Large intestine (tissue), 3 donors: ENCODE measurements around the gene CDC42BPB. TPM values are rescaled to one million over a fixed set of nuclear protein-coding genes. Genes with fewer than 3 reads are reported as not detected.

ENCODE experiments used
- DNase-seq, 2 donors: peaks; one replicate each; pipeline versions ENCODE4 v3.0.0 to v3.0.0-alpha.2; 2013
- H3K27ac ChIP-seq: one replicate; pipeline ENCODE4 v1.5.1; 2013; ENCODE audit warnings: low read length
- H3K27me3 ChIP-seq: 2 replicates; pipeline ENCODE4 v1.6.1; 2013; ENCODE audit warnings: low read length; ENCODE audit not compliant: control insufficient read depth, insufficient read depth
- H3K36me3 ChIP-seq: 2 replicates; pipeline ENCODE4 v1.6.1; 2013; ENCODE audit warnings: low read length; ENCODE audit not compliant: control insufficient read depth, insufficient read depth
- H3K4me1 ChIP-seq: one replicate; pipeline ENCODE4 v1.6.1; 2013; ENCODE audit warnings: low read length; ENCODE audit not compliant: control insufficient read depth, insufficient read depth
- H3K4me3 ChIP-seq: one replicate; pipeline ENCODE4 v1.5.1; 2013; ENCODE audit warnings: low read length
- H3K9me3 ChIP-seq: one replicate; pipeline ENCODE4 v1.6.1; 2013; ENCODE audit warnings: mild to moderate bottlenecking, low read depth, low read length, moderate library complexity; ENCODE audit not compliant: control insufficient read depth
- WGBS: methylation state at CpG from one replicate; pipeline ENCODE4 v1.1.5; 2013; ENCODE audit warnings: low lambda C conversion rate; ENCODE audit not compliant: insufficient coverage; 5-methylcytosine and 5-hydroxymethylcytosine counted together
- polyA plus RNA-seq: library from polyadenylated mRNA; unstranded; fragments of 120-200 nt; gene quantifications from one replicate; pipeline ENCODE4 v1.2.1, GENCODE V29; 2013

Gene CDC42BPB
- polyA plus RNA-seq, 1 donor: 72.5 TPM

GRCh38 chr14:102937331-102938175 is 119.8 kb downstream of the CDC42BPB start:
- Histone ChIP-seq H3K27me3 (no peaks in the 10 kb centered on the region), H3K27ac (no peak overlapping the region), H3K9me3 (no peaks in the 10 kb centered on the region), H3K4me1 (no peaks in the 10 kb centered on the region), H3K4me3 (no peak overlapping the region), H3K36me3 (peaks cover 69% of the 10 kb centered on the region)
- no CpG with 5 or more reads among the region's 22 CpGs for WGBS
- DNase-seq: no peak

GRCh38 chr14:102935756-102936155 is 121.6 kb downstream of the CDC42BPB start:
- H3K27ac ChIP-seq: no peak overlapping the region
- peaks cover 69% of the 10 kb centered on the region for H3K36me3 ChIP-seq
- peaks cover 1% of the 10 kb centered on the region for H3K27me3 ChIP-seq
- H3K9me3 ChIP-seq: peaks cover 3% of the 10 kb centered on the region
- DNase-seq: no peak
- WGBS: 100% methylated on average over 3 of the region's 4 CpGs
- H3K4me1 ChIP-seq: peaks cover 10% of the 10 kb centered on the region
- no peak overlapping the region for H3K4me3 ChIP-seq

- H3K36me3 ChIP-seq: peaks cover 53% of the 10 kb centered on the region
- no CpG with 5 or more reads among the region's 20 CpGs for WGBS
- no peak for DNase-seq
- H3K4me1 ChIP-seq: peaks cover 21% of the 10 kb centered on the region
- H3K4me3 ChIP-seq: no peak overlapping the region
- H3K27me3 ChIP-seq: peaks cover 16% of the 10 kb centered on the region
- H3K9me3 ChIP-seq: peaks cover 14% of the 10 kb centered on the region
- no peak overlapping the region for H3K27ac ChIP-seq
Observed at GRCh38 chr14:102933618-102934231, 123.6 kb downstream of the CDC42BPB start.

GRCh38 chr14:102932484-102933248 is 124.7 kb downstream of the CDC42BPB start:
- Histone ChIP-seq H3K4me1 (peaks cover 25% of the 10 kb centered on the region), H3K4me3 (no peak overlapping the region), H3K9me3 (peaks cover 19% of the 10 kb centered on the region), H3K36me3 (peaks cover 43% of the 10 kb centered on the region), H3K27ac (no peak overlapping the region), H3K27me3 (peaks cover 21% of the 10 kb centered on the region)
- WGBS: no CpG with 5 or more reads among the region's 26 CpGs
- DNase-seq: no peak

GRCh38 chr14:102931580-102932285 is 125.6 kb downstream of the CDC42BPB start:
- no CpG with 5 or more reads among the region's 12 CpGs for WGBS
- Histone ChIP-seq H3K4me3 (no peak overlapping the region), H3K27ac (peak overlapping the region; percentile 52), H3K9me3 (peaks cover 19% of the 10 kb centered on the region), H3K4me1 (peaks cover 34% of the 10 kb centered on the region), H3K27me3 (peaks cover 21% of the 10 kb centered on the region), H3K36me3 (peaks cover 36% of the 10 kb centered on the region)
- no peak for DNase-seq

- no peak overlapping the region for H3K4me3 ChIP-seq
- peaks cover 38% of the 10 kb centered on the region for H3K4me1 ChIP-seq
- peak; percentile 58 to 68 for DNase-seq
- no CpG with 5 or more reads among the region's 34 CpGs for WGBS
- H3K36me3 ChIP-seq: peaks cover 28% of the 10 kb centered on the region
- H3K9me3 ChIP-seq: peaks cover 19% of the 10 kb centered on the region
- peaks cover 21% of the 10 kb centered on the region for H3K27me3 ChIP-seq
- peak overlapping the region; percentile 52 for H3K27ac ChIP-seq
Observed at GRCh38 chr14:102930753-102931579, 126.4 kb downstream of the CDC42BPB start.

GRCh38 chr14:102930138-102930752 is 127.1 kb downstream of the CDC42BPB start:
- Histone ChIP-seq H3K27ac (peak overlapping the region; percentile 52), H3K9me3 (peaks cover 19% of the 10 kb centered on the region), H3K4me1 (peaks cover 42% of the 10 kb centered on the region), H3K36me3 (peaks cover 28% of the 10 kb centered on the region), H3K4me3 (no peak overlapping the region), H3K27me3 (peaks cover 21% of the 10 kb centered on the region)
- peak in 1 of 2 donors; percentile 33 for DNase-seq
- no CpG with 5 or more reads among the region's 74 CpGs for WGBS

- peak overlapping the region; percentile 66 for H3K4me3 ChIP-seq
- H3K4me1 ChIP-seq: peaks cover 50% of the 10 kb centered on the region
- peaks cover 29% of the 10 kb centered on the region for H3K36me3 ChIP-seq
- peaks cover 23% of the 10 kb centered on the region for H3K27me3 ChIP-seq
- DNase-seq: peak in 1 of 2 donors; percentile 47
- WGBS: no CpG with 5 or more reads among the region's 94 CpGs
- no peak overlapping the region for H3K27ac ChIP-seq
- peaks cover 19% of the 10 kb centered on the region for H3K9me3 ChIP-seq
Observed at GRCh38 chr14:102929241-102930137, 127.9 kb downstream of the CDC42BPB start.
